ENCODE results near the gene CDH12.

GRCh38 chr5:22306011-22306410, 547.1 kb downstream of the CDH12 start:
- TF ChIP-seq, protein P1, sequence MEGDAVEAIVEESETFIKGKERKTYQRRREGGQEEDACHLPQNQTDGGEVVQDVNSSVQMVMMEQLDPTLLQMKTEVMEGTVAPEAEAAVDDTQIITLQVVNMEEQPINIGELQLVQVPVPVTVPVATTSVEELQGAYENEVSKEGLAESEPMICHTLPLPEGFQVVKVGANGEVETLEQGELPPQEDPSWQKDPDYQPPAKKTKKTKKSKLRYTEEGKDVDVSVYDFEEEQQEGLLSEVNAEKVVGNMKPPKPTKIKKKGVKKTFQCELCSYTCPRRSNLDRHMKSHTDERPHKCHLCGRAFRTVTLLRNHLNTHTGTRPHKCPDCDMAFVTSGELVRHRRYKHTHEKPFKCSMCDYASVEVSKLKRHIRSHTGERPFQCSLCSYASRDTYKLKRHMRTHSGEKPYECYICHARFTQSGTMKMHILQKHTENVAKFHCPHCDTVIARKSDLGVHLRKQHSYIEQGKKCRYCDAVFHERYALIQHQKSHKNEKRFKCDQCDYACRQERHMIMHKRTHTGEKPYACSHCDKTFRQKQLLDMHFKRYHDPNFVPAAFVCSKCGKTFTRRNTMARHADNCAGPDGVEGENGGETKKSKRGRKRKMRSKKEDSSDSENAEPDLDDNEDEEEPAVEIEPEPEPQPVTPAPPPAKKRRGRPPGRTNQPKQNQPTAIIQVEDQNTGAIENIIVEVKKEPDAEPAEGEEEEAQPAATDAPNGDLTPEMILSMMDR (IDR thresholded peaks at IDR 0.05; ENCODE audit: insufficient read depth, low read length, poor library complexity, severe bottlenecking): no peak
- TF ChIP-seq EZH2phosphoT487 (conservative IDR thresholded peaks at IDR 0.05; ENCODE audit: low read length): no peak
